Esophagus muscularis mucosa (tissue), 3 donors: Measurements from ENCODE around the gene ITPR1.

Source experiments
- CTCF ChIP-seq, 3 experiments: fragments of 200-600 bp in 2 of 3; fragments of 450-650 bp in 1 of 3; sonication (generic) in 2 of 3; IDR thresholded peaks; one replicate each; pipeline ENCODE4 v1.5.1; 2017 to 2019; ENCODE audit warnings: antibody characterized with exemption in 3 of 3, mild to moderate bottlenecking in 2 of 3, moderate library complexity in 1 of 3
- POLR2A ChIP-seq: fragments of 450-650 bp; IDR thresholded peaks from one replicate; pipeline ENCODE4 v1.6.1; 2017; ENCODE audit warnings: antibody characterized with exemption, moderate library complexity, mild to moderate bottlenecking, low read depth
- POLR2AphosphoS5 ChIP-seq, 2 donors: sonication (generic); formaldehyde crosslinking; IDR thresholded peaks; one replicate each; pipeline ENCODE4 v1.6.1; 2017; ENCODE audit warnings: antibody characterized with exemption in 2 of 2

GRCh38 chr3:4852780-4853748, 359.9 kb downstream of the ITPR1 start:
- no peak for TF ChIP-seq CTCF (IDR thresholded peaks at IDR 0.05)
- TF ChIP-seq POLR2A = no peak
- no peak for TF ChIP-seq POLR2AphosphoS5 (IDR thresholded peaks at IDR 0.05)
